Mesendoderm (in vitro differentiated cells): ENCODE data around the gene IKZF2.

Source experiments
- DNase-seq: peaks from one replicate; pipeline ENCODE4 v3.0.0; 2013
- H2AK5ac ChIP-seq: 2 replicates; pipeline ENCODE4 v1.6.1; 2013; ENCODE audit warnings: low read length, inconsistent platforms
- H2BK120ac ChIP-seq: 2 replicates; pipeline ENCODE4 v1.6.1; 2013; ENCODE audit warnings: low read depth, mild to moderate bottlenecking, low read length, moderate library complexity, mixed read lengths
- H2BK15ac ChIP-seq: replicated peaks from 2 replicates; pipeline ENCODE4 v1.6.1; 2013; ENCODE audit warnings: low read depth, mild to moderate bottlenecking, moderate library complexity
- H2BK5ac ChIP-seq: 2 replicates; pipeline ENCODE4 v1.6.1; 2013; ENCODE audit warnings: low read length, inconsistent platforms
- H3K18ac ChIP-seq: 2 replicates; pipeline ENCODE4 v1.6.1; 2013; ENCODE audit warnings: mild to moderate bottlenecking, low read length, mixed read lengths
- H3K23ac ChIP-seq: one replicate; pipeline ENCODE4 v1.6.1; 2013; ENCODE audit warnings: low read length
- H3K27ac ChIP-seq: 2 replicates; pipeline ENCODE4 v1.5.1; 2013; ENCODE audit warnings: low read depth, mild to moderate bottlenecking, inconsistent platforms, low read length, moderate library complexity
- H3K27me3 ChIP-seq: 2 replicates; pipeline ENCODE4 v1.6.1; 2013; ENCODE audit warnings: low read length, control low read depth, mild to moderate bottlenecking, inconsistent platforms; ENCODE audit not compliant: insufficient read depth, poor library complexity
- H3K36me3 ChIP-seq: 2 replicates; pipeline ENCODE4 v1.6.1; 2013; ENCODE audit warnings: low read length, inconsistent platforms; ENCODE audit not compliant: control insufficient read depth, insufficient read depth
- H3K4ac ChIP-seq: one replicate; pipeline ENCODE4 v1.6.1; 2013; ENCODE audit warnings: low read depth, mild to moderate bottlenecking, low read length, moderate library complexity
- H3K4me1 ChIP-seq: 2 replicates; pipeline ENCODE4 v1.6.1; 2013; ENCODE audit warnings: low read depth, low read length, inconsistent platforms; ENCODE audit not compliant: control insufficient read depth
- H3K4me2 ChIP-seq: 2 replicates; pipeline ENCODE4 v1.6.1; 2013; ENCODE audit warnings: low read length
- H3K4me3 ChIP-seq: 2 replicates; pipeline ENCODE4 v1.5.1; 2013; ENCODE audit warnings: mild to moderate bottlenecking, low read length
- H3K56ac ChIP-seq: one replicate; pipeline ENCODE4 v1.6.1; 2013; ENCODE audit warnings: low read length
- H3K79me1 ChIP-seq: 2 replicates; pipeline ENCODE4 v1.6.1; 2013; ENCODE audit warnings: low read length, inconsistent platforms
- H3K79me2 ChIP-seq: 2 replicates; pipeline ENCODE4 v1.6.1; 2013; ENCODE audit warnings: mild to moderate bottlenecking, low read length; ENCODE audit not compliant: control insufficient read depth, insufficient read depth
- H3K9ac ChIP-seq: 2 replicates; pipeline ENCODE4 v1.6.1; 2013; ENCODE audit warnings: low read length, inconsistent platforms
- H4K5ac ChIP-seq: one replicate; pipeline ENCODE4 v1.6.1; 2013; ENCODE audit warnings: low read length
- H4K8ac ChIP-seq: one replicate; pipeline ENCODE4 v1.6.1; 2013; ENCODE audit warnings: low read depth, mild to moderate bottlenecking, control low read depth, low read length, moderate library complexity
- WGBS: extraction: QIAGEN DNeasy Blood & Tissue Kit; methylation state at CpG from one replicate; pipeline ENCODE4 v1.1.7; 2013; ENCODE audit warnings: low lambda C conversion rate, missing lambda C conversion rate; ENCODE audit not compliant: insufficient coverage; ENCODE audit errors: extremely low coverage; 5-methylcytosine and 5-hydroxymethylcytosine counted together

Gene IKZF2

DNA sequence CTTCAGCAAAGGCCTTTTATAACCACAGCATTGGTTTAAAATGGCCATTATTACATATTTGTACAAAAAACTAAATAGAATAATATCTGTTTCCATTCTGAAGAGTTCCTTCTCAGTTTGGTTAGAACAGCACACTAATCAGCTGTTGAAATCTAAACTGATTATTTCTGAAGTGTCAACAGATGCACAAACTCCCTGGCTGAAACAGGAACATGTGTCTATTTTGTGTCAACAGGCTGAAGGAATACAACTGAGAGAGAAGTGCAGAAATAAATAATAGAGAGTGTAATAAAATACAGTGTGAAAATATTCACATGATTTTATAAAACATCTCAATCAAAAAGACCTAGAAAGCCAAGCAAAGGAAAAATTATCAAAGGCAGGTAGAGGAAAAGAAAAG is 29.7 kb downstream of the IKZF2 start:
- Histone ChIP-seq H3K4me2 (no peak overlapping the region), H3K4me3 (no peak overlapping the region), H2BK120ac (no peak overlapping the region), H4K8ac (no peak overlapping the region), H3K9ac (no peak overlapping the region), H3K27me3 (no peaks in the 10 kb centered on the region), H3K79me2 (no peaks in the 10 kb centered on the region), H2BK5ac (no peak overlapping the region), H3K27ac (no peak overlapping the region), H3K4ac (no peak overlapping the region), H2AK5ac (no peak overlapping the region), H3K18ac (no peak overlapping the region), H3K79me1 (no peaks in the 10 kb centered on the region), H3K4me1 (no peaks in the 10 kb centered on the region), H3K36me3 (no peaks in the 10 kb centered on the region), H3K56ac (no peak overlapping the region), H4K5ac (no peak overlapping the region), H3K23ac (no peak overlapping the region), H2BK15ac (no peak overlapping the region)
- no peak for DNase-seq

DNA sequence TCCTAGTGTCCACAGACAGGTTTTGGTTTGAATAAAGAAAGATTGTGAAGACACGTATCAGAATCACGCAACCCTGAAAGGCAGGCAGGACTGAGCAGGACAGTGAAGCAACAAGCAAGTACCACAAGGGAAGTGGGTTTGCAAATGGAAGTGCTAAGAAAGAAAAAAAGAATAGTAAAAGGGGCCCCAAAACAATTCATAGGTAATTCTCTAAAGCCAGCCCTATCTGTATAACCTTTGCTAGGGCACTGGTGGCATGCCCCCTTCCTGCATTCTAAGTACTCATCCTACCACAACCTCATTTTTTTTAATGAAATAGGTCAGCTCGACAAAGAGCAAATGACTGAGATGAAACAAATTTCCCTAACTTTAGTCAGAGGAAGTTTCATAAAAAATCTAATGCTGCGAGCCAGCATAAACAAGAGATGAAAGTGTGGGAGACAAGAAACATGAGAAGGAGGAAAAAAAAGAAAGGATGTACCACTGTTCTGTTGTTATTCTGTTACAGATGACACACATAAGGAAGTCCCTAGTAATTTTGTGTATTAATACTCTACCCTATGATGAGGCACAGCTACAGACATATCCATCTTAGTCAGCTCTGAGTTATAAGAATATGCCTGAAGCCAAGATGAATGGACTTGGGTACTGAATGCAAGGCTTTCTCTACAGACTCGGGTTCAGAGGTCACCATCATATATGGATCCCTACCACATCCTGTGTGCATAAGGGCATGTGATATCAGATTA is 32.2 kb downstream of the IKZF2 start:
- no CpG with 5 or more reads among the region's 5 CpGs for WGBS

DNA sequence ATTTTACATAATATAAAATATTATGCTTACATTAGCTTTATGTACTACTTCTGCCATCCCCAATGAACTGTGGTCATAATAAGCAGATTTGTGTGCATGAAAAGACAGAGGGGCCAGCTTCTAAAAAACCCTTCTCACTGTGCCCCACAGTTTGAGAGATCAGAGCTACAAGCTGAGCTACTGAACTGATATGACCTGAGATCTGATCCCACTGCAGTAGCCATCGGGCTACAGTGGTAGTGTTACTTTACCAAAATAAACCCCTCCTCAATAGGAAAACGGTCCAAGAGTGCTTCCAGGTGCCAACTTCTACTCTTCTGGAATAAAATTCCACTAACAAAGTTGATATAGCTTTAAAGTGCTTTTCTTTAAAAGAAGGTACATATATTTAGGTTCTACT is 43.1 kb downstream of the IKZF2 start:
- Histone ChIP-seq H3K9ac (no peak overlapping the region), H4K8ac (no peak overlapping the region), H3K4me3 (no peak overlapping the region), H3K4ac (no peak overlapping the region), H3K18ac (no peak overlapping the region), H3K56ac (no peak overlapping the region), H2BK15ac (no peak overlapping the region), H2BK5ac (no peak overlapping the region), H3K79me1 (no peaks in the 10 kb centered on the region), H3K27ac (no peak overlapping the region), H2BK120ac (peak overlapping the region; percentile 61), H3K79me2 (no peaks in the 10 kb centered on the region), H3K4me1 (peaks cover 2% of the 10 kb centered on the region), H3K23ac (no peak overlapping the region), H2AK5ac (no peak overlapping the region), H3K4me2 (no peak overlapping the region), H4K5ac (no peak overlapping the region), H3K27me3 (no peaks in the 10 kb centered on the region), H3K36me3 (no peaks in the 10 kb centered on the region)
- no peak for DNase-seq
- WGBS = no CpG with 5 or more reads among the region's 2 CpGs

More for the DNA sequence above, 32.2 kb downstream of the IKZF2 start:
- Histone ChIP-seq H3K4me2 (no peak overlapping the region), H2BK5ac (no peak overlapping the region), H3K4me3 (no peak overlapping the region), H3K27ac (no peak overlapping the region), H3K9ac (no peak overlapping the region), H3K4me1 (no peaks in the 10 kb centered on the region), H3K27me3 (no peaks in the 10 kb centered on the region), H2AK5ac (no peak overlapping the region), H3K56ac (no peak overlapping the region), H3K4ac (no peak overlapping the region), H3K23ac (no peak overlapping the region), H3K79me2 (no peaks in the 10 kb centered on the region), H4K5ac (no peak overlapping the region), H2BK15ac (no peak overlapping the region), H3K18ac (no peak overlapping the region), H3K36me3 (no peaks in the 10 kb centered on the region), H3K79me1 (no peaks in the 10 kb centered on the region), H4K8ac (no peak overlapping the region), H2BK120ac (no peak overlapping the region)
- no peak for DNase-seq

DNA sequence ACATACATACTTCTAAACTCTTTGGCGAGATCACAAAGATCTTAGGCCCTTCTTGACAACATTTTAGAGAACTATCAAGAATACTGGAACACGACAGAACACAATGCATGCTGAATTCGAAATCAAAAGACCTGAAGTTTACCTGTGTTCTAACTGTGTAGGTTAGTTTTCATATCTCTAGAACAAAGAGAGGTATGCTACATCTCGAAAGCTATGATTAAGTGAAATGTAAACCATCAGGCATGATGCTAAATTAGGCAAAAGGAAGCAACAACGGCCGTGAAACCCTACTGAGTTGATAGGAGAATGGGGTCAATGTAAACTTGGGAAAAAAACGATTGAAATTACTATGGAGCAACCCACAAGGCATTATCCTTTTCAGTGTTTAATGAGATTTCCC is 43.7 kb downstream of the IKZF2 start:
- H2AK5ac ChIP-seq = no peak overlapping the region
- H3K36me3 ChIP-seq = no peaks in the 10 kb centered on the region
- no peak overlapping the region for H2BK120ac ChIP-seq
- peaks cover 2% of the 10 kb centered on the region for H3K4me1 ChIP-seq
- H2BK5ac ChIP-seq = no peak overlapping the region
- no CpG with 5 or more reads among the region's 7 CpGs for WGBS
- H3K23ac ChIP-seq = no peak overlapping the region
- no peaks in the 10 kb centered on the region for H3K79me2 ChIP-seq
- H2BK15ac ChIP-seq = no peak overlapping the region
- DNase-seq = no peak
- no peak overlapping the region for H3K9ac ChIP-seq
- H3K56ac ChIP-seq = no peak overlapping the region
- H3K27me3 ChIP-seq = no peaks in the 10 kb centered on the region
- no peak overlapping the region for H4K5ac ChIP-seq
- H3K4ac ChIP-seq = no peak overlapping the region
- H3K4me2 ChIP-seq = no peak overlapping the region
- H3K79me1 ChIP-seq = no peaks in the 10 kb centered on the region
- no peak overlapping the region for H3K18ac ChIP-seq
- no peak overlapping the region for H4K8ac ChIP-seq
- no peak overlapping the region for H3K27ac ChIP-seq
- H3K4me3 ChIP-seq = no peak overlapping the region

DNA sequence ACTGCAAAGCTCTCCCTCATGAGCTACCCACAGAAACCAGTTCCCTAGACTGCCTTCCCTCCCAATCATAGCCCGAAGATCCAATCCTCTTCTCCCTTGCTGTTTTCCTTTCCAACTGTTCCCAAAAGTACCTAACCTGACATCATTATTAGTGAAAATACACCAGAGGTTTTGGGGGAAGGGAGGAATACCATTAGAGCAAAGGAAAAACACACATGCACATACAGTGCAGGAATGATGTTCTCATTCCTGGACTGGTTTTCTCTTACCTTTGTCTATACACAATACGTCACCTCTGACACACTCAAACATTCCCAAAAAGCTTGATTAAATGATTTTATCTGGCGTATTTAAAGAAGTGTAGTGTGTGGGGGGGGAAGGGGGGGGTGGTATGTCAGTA is 46.2 kb downstream of the IKZF2 start:
- no peaks in the 10 kb centered on the region for H3K36me3 ChIP-seq
- H4K5ac ChIP-seq = no peak overlapping the region
- no peak overlapping the region for H3K9ac ChIP-seq
- H2BK5ac ChIP-seq = no peak overlapping the region
- H4K8ac ChIP-seq = no peak overlapping the region
- no peak overlapping the region for H3K56ac ChIP-seq
- no peak overlapping the region for H3K23ac ChIP-seq
- H3K79me1 ChIP-seq = no peaks in the 10 kb centered on the region
- H2BK120ac ChIP-seq = no peak overlapping the region
- no peak overlapping the region for H3K4me3 ChIP-seq
- no CpG with 5 or more reads among the region's 3 CpGs for WGBS
- H3K27me3 ChIP-seq = no peaks in the 10 kb centered on the region
- H3K4ac ChIP-seq = no peak overlapping the region
- H3K27ac ChIP-seq = no peak overlapping the region
- no peak for DNase-seq
- peaks cover 2% of the 10 kb centered on the region for H3K4me1 ChIP-seq
- H3K18ac ChIP-seq = no peak overlapping the region
- H2AK5ac ChIP-seq = no peak overlapping the region
- H3K4me2 ChIP-seq = no peak overlapping the region
- no peak overlapping the region for H2BK15ac ChIP-seq
- H3K79me2 ChIP-seq = no peaks in the 10 kb centered on the region

DNA sequence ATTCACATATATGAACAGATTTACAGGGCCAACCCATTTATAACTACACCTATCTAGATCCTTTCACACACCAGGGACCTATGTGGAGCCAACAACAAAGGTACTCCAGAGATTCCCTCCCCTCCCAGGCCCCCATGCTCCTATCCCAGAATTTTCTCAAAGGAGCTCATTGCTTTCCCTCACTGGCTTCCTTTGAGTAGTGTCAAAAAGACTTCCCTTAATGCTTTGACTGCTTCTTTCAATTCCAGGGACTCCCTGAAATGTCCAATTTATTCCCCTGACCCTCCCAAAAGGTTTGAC is 46.6 kb downstream of the IKZF2 start:
- no peak overlapping the region for H3K56ac ChIP-seq
- no peaks in the 10 kb centered on the region for H3K79me2 ChIP-seq
- no peak overlapping the region for H2BK5ac ChIP-seq
- H3K4me2 ChIP-seq = no peak overlapping the region
- DNase-seq = no peak
- H2BK15ac ChIP-seq = no peak overlapping the region
- H3K4ac ChIP-seq = no peak overlapping the region
- H3K27ac ChIP-seq = no peak overlapping the region
- no peaks in the 10 kb centered on the region for H3K27me3 ChIP-seq
- peaks cover 2% of the 10 kb centered on the region for H3K4me1 ChIP-seq
- no peak overlapping the region for H3K23ac ChIP-seq
- no peak overlapping the region for H3K4me3 ChIP-seq
- H4K5ac ChIP-seq = no peak overlapping the region
- H3K79me1 ChIP-seq = no peaks in the 10 kb centered on the region
- no peak overlapping the region for H2BK120ac ChIP-seq
- no peak overlapping the region for H3K9ac ChIP-seq
- H3K18ac ChIP-seq = no peak overlapping the region
- H2AK5ac ChIP-seq = no peak overlapping the region
- H4K8ac ChIP-seq = no peak overlapping the region
- H3K36me3 ChIP-seq = no peaks in the 10 kb centered on the region
